Renal cortical epithelial cell (primary cell): Measurements from ENCODE around the gene SLC7A8. TPM values are rescaled to one million over a fixed set of nuclear protein-coding genes. Genes with fewer than 3 reads are reported as not detected.

Experiments
- DNase-seq: peaks from one replicate; pipeline ENCODE4 v3.0.0-alpha.2; 2011; ENCODE audit warnings: low read depth
- total RNA-seq: library from RNA; depleted of rRNA; stranded (reverse); fragments of >200 nt; gene quantifications from 2 replicates; pipeline ENCODE4 v1.2.3, GENCODE V29; 2014

The SLC7A8 gene
- total RNA-seq, 1 donor from 2014 or later, result 1.1 TPM

DNA sequence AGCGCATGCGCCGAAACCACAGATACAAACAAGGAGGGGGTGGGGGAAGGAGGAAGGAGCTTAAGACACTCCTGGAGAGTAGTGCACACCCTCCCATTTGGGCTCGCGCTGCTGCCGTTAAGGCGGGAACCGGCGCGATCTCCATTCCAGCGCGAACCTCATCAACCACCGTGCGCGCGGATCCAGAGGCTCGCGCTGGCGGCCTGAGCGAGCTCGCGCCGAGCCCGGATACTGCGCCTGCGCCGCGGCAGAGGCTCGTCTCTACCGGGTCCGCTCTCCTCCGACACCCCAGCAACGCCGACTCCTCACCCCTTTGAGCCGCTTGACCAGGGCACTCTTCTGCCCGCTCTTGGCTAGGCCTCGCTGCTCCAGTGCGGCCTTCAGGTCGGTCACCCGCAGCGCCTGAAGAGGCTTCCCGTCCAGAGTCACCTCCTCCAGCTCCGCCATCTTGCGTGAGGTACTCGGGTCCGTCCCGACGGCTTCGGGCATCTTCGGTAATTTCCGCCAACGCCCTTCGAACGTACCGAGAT is 88.7 kb downstream of the SLC7A8 start, which contains the start of gene ACIN1:
TSS of gene ACIN1 (minus strand) at position 471 of the 530 bp plus-strand sequence. CDS start at position 447, 24 bp downstream.
- peak; percentile 79 for DNase-seq

DNA sequence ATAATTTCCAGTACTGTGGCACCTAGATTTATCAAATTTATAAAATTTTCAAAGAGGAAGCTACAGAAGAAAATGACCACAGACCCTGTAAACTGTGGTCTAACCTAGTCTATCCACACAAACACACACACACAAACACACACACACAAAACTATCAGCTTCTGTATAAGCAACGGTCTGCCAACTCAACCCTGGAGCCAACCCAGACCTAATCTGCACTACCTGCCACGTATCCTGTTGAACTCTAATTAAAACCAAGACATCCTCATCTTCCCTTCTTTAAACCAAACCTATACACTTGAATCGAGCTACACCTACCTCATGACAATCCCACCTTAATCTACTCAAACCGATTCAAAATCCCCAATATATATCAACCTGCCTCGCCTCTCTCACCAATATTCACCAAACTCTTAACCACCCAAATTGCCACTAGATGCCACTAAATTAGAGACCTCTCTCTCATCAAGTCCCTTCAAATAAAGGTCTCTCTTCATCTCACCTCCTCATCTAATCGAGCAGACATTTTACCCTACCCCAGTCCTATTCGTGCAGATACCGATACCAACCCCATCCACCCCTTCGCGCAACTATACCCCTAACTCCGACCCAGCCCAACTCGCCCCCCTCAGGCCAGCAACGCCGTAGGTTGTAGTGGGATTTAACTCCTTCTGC is 89.3 kb downstream of the SLC7A8 start:
- no peak for DNase-seq

DNA sequence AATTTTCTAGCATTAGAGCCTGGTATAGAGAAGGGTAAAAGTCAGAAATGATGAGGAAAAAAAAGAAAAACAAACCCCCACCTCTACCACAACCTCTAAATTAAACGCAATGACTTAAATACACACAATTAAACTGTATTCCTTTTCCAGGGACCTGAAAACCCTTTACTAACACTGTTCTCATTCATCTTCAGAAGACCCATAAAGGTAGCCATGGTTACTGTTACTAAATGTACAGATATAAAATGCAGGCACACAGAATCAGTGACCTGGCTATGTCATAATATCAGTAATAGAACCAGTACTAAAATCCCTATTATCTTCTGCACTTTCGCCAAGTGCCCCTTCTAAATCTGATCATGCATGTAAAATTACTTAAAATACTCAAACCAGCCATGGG is 89.9 kb downstream of the SLC7A8 start:
- no peak for DNase-seq

DNA sequence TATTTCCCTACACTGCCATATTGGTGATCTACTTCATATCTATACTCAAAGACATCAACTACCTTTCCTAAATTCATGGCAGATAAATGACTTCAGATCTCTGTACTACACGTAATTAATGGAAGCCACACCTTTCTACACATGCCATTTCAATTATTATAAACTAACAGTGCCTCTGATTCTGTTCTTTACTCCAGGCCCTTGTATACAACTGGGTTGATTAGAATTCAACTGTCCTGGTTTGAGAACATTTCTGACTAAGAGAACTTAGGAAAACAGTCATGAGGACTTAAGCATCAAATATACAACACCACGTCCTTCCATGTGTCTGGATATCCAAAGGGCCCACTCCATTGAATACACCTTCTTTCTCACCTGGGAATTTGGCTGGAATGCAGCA is 90.4 kb downstream of the SLC7A8 start:
- DNase-seq, result no peak

DNA sequence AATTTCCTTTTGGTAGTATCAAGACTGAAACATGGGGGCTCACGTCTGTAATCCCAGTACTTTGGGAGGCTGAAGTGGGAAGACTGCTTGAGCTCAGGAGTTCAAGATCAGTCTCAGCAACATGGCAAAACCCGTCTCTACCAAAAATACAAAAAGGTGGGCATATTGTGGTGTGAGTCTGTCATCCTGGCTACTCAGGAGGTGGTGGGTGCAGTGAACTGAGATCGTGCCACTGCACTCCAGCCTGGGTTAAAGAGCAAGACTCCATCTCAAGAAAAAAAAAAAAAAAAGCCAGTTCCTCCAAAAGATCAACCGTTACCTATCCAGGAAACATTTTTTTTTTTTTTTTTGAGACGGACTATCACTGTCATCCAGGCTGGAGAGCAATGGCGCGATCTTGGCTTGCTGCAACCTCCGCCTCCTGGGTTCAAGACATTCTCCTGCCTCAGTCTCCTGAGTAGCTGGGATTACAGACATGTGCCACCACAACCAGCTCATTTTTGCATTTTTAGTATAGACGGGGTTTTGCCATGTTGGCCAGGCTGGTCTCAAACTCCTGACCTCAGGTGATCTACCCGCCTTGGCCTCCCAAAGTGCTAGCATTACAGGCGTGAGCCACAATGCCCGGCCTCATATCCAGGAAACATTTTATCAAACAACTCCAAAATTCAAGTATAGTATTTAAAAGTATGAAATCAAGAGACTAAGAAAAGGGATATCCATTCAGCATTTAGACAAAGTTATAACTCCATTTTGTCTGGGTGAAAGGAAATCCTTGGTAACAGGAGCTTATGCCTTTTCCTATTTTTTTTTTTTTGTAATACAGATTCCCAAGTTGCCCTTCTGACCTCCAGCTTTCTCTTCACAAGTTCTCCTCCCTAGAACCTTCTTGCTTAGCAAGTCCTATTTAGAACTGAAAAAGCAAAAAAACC is 91.9 kb downstream of the SLC7A8 start:
- no peak for DNase-seq

DNA sequence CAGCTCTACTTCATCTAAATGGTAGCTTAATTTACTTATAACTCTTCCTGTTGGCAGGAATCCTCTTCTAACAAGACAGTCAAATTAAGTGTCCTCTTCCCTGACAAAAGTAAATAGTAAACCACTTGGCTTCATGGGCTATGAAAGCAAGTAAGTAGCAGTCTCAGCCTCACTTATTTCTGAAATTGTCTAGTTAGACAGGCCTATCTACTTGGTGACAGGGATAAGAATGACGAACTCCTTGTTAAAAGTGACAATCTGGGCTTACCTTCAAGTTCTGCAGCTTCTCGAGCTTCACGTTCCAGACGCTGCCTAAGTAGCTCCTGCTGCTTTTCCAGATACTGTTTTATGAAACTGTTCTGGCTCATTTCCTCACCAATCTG is 93.2 kb downstream of the SLC7A8 start:
- DNase-seq, result no peak

DNA sequence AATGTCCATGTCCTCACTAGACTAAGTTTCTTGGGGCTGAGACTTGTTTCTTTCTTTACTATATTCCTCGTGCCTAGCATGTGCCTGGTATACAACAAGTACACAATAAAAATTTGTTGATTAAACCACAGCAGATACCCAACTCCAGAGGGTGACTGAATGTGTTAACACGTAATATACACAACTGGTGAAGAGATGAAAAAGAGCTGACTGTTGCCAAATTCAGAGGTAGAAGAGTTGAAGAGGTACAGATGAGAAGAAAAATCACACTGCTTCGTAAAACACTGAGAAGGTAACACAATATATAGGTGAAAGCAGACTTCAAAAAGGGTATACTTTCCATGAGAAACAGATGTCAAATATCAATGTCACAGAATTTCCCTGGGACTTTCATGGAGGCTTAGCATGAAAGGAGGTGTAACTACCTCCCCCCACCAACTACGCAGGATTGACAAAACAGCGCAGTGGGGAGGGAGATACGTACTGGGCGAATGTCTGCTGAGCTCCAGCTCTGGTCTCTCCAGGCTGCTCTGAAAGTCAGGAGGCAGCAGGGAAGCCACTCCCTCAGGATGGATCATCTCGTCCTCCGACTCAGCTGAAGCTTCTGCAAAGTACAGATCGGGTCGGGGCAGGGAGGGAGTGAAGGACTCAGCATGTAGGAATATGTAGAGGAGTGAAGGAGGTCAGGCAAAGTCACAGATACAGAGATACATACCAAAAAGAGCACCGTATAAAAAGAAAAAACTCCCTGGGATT is 93.8 kb downstream of the SLC7A8 start:
- DNase-seq, result no peak

DNA sequence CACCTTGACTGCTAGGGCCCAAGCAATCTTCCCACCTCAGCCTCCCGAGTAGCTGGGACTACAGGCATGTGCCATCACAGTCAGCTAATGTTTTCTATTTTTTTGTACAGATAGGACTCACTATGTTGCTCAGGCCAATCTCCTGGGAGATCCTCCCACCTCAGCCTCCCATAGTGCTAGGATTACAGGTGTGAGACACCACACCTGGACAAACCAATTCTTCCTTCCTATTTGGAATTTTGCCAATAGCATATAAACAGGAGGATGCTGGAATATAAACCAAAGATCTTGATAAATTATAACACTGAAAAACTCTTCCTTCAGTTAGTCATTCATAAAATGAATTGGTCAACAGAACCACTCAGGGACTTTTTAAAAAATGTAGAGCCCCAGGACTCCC is 96.9 kb downstream of the SLC7A8 start:
- DNase-seq, result no peak

DNA sequence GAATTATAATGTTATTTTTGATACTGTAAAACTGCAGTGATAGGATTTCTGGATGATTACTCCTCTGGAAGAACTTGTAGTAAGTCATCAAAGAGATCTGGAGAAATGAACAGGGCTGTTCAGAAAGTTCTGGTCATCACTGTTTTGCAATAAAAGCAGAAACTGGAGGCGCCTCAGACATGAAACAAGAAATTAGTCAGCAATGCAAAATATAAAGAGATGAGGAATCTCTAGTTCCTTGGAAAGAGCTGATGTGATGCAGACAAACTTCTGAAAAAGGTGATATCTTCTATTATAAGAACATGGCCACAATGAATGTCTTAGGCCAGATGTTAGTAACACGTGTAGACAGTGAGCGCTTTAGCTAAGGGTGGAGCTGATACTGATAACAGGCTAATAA is 98.0 kb downstream of the SLC7A8 start:
- DNase-seq, result no peak

DNA sequence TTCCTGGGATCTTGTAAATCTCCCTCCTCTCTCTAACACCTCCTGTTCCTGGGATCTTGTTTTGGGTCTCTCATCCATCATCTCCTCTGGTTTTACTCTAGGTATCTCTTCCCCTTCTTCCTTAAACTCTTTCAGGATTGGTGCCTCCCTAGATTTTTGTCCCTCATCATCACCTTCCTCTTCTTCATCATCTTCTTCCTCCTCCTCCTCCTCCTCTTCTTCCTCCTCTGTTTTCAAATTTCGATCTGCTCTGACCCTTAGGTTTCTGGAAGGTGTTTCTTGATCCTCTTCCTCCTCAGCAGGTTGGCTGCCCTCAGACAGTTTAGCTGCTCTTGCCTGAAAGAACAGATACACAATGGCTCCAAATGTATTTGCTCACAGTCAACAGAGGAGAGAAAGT is 103.0 kb downstream of the SLC7A8 start:
- no peak for DNase-seq

DNA sequence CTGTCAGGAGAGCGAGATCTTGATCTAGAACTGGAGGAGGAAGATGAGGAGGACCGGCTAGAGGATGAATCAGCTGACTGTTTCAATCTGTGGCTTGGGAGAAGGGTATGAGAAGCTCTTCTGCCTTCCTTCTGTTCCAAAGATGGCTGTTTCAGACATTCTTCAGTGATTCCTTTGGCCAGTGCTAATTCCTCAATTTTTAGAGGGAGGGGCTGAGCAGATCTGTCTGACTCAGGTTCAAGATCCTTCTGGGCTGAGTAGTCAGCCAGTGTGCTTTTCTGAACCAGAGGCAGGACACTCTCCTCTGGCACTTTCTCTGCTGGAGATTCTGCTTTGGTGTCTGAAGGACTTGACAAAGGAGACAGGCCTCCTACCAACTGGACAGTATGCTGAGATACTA is 103.7 kb downstream of the SLC7A8 start:
- no peak for DNase-seq

DNA sequence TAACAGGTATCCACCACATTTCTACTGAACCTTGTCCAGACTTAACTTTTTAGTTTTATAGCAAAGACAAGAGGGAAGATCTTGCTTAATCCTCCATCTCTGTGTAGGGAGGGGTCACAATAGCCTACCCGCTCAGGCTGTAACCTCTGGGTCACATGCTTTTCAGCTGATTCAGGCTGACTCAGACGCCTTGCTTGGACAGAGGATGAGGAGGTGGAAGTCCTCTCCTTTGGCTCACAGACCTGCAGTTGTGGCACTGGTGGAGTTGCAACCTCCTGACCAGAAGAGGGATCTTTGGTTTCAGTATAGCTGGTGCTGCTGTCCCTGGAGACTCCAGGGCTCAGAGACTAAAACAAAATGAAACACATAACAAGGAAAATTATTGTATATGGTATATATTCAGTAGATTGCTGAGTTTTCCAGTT is 104.8 kb downstream of the SLC7A8 start:
- peak; percentile 98 for DNase-seq

DNA sequence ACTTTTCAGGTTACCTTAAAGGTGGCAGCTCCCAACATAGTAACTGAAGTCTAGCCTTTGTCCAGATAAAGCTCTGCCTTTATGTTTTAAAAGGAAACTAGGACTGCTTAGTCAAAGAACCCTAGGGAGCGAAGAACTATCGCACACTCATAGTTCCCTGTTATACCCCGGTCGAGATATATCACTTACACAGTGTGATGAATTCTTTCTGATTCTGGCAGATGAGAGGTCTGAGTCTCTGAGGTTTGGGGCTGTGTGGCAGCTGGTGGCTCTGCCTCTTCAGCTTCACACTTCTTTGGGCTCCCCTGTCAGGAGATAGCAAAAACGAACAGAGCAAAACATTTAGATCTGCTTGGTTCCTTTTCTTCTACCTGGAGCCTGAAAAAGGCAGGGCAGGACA is 105.5 kb downstream of the SLC7A8 start:
- no peak for DNase-seq

DNA sequence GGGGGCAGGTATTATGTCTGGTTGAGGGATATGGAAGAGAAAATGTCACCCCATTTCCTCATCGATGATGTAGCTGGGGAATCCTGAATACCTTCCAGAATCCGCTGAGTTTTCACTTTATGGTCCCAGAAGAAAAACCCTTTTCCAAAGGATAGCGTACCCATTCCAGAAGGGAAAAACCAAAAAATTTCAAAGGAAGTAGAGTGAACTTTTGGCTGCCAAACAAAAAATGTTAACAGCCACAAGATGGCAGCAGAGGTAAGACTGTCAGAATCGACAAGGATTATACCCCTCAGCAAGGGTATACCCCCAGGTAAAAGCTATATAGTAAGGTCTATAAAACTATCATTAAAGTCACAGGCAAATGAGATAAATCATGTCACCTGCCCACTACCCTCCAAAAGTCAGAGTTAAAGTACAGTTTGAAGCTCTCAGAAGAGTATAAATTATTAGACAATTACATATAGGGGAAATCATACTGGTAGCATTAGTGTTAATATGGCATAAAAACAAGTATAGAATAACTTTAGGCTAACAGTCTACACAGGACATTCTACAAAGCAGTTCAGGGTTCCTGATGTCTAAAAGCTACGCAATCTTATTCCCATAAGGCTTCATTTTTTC is 106.6 kb downstream of the SLC7A8 start:
- DNase-seq, result peak; percentile 39

Other genes starting within 250 kb of the SLC7A8 start
- gene HAUS4, start 226.6 kb downstream of the SLC7A8 start, total RNA-seq, result 17.2 and 36.8 TPM in 2 replicates
- 161 and 189 TPM in 2 replicates for gene AJUBA, start 201.1 kb downstream of the SLC7A8 start, total RNA-seq
- 6.3 and 16.2 TPM in 2 replicates for gene C14orf93, start 173.5 kb downstream of the SLC7A8 start, total RNA-seq
- gene PSMB5, start 148.8 kb downstream of the SLC7A8 start, total RNA-seq, result 167 and 251 TPM in 2 replicates
- not detected in 2 replicates for gene PSMB11, start 141.4 kb downstream of the SLC7A8 start, total RNA-seq
- 3.5 and 6.1 TPM in 2 replicates for gene CDH24, start 126.1 kb downstream of the SLC7A8 start, total RNA-seq
- 34.0 and 103 TPM in 2 replicates for gene ACIN1, start 88.5 kb downstream of the SLC7A8 start, total RNA-seq
- gene C14orf119, start 88.2 kb downstream of the SLC7A8 start, total RNA-seq, result 61.6 and 71.0 TPM in 2 replicates
- not detected in 2 replicates for gene CIROP, start 78.7 kb downstream of the SLC7A8 start, total RNA-seq
- not detected in 2 replicates for gene CEBPE, start 64.4 kb downstream of the SLC7A8 start, total RNA-seq
- 0.35 TPM in 1 of 2 replicates, not detected in the other for gene RNF212B, start 54.3 kb upstream of the SLC7A8 start, total RNA-seq
- gene HOMEZ, start 102.5 kb upstream of the SLC7A8 start, total RNA-seq, result 7.8 and 15.0 TPM in 2 replicates
- gene PPP1R3E, start 119.2 kb upstream of the SLC7A8 start, total RNA-seq, result 1.9 TPM in 2 replicates
- gene BCL2L2, start 123.2 kb upstream of the SLC7A8 start, total RNA-seq, result 10.2 and 14.7 TPM in 2 replicates
- 60.8 and 80.0 TPM in 2 replicates for gene PABPN1, start 137.8 kb upstream of the SLC7A8 start, total RNA-seq
- gene SLC22A17, start 169.2 kb upstream of the SLC7A8 start, total RNA-seq, result 1.2 and 33.0 TPM in 2 replicates
- gene EFS, start 181.5 kb upstream of the SLC7A8 start, total RNA-seq, result 0.17 and 0.50 TPM in 2 replicates
- not detected in 2 replicates for gene IL25, start 189.1 kb upstream of the SLC7A8 start, total RNA-seq
- not detected in 2 replicates for gene CMTM5, start 193.4 kb upstream of the SLC7A8 start, total RNA-seq
- gene MYH6, start 224.6 kb upstream of the SLC7A8 start, total RNA-seq, result not detected in 2 replicates